Esophagus squamous epithelium (tissue), 4 donors: ENCODE data around the gene FXYD6.

Experiments used
- POLR2A ChIP-seq, 4 donors: fragments of 450-650 bp; IDR thresholded peaks; one replicate each; pipeline ENCODE4 v1.6.1; 2017; ENCODE audit warnings: antibody characterized with exemption in 4 of 4, mild to moderate bottlenecking in 4 of 4, moderate library complexity in 3 of 4
- TF ChIP-seq, protein P1 (sequence below), 6 experiments: fragments of 450-650 bp in 4 of 6; fragments of 200-600 bp in 2 of 6; sonication (generic) in 2 of 6; IDR thresholded peaks; one replicate each; pipeline ENCODE4 v1.5.1; 2016 to 2019; ENCODE audit warnings: antibody characterized with exemption in 6 of 6, mild to moderate bottlenecking in 4 of 6, moderate library complexity in 4 of 6

DNA sequence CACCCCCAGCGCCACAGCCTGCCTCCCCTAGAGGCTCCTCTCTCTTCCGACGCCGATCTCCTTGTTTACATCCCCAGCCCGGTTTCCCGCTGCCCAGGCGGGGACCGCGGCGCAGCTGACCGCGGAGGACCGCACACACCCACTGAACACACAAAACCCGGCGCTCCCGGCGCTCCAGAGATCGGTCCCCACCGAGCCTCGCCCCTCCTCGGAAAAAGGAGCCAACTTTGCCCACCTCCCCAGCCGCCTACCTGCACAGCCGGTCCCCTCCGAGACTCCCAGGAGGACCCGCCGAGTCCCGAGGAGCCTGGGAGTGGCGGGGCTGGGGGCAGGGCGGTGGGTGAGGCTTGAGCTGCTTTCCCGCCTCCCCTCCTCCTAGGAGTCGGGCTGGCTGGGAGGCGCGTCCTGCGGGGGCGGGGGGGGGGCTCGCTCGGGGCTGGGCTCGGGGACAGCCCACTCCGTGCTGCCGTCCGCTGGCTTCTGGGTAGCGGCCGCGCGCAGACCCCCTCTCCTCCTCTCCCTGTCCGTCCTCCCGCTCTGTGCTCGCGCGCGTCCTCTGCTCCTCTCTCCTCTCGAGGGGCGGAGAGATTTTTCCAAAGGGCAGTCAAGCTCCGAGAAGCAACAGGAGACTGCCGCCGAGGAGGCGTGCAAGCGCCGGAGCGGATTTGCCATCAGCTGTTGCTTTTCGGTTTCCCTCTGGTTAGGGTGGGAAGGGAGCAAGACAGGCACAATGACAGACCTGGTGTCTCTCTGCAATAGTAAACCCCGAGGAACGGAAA, at the start of gene FXYD6:
- TF ChIP-seq, protein P1, sequence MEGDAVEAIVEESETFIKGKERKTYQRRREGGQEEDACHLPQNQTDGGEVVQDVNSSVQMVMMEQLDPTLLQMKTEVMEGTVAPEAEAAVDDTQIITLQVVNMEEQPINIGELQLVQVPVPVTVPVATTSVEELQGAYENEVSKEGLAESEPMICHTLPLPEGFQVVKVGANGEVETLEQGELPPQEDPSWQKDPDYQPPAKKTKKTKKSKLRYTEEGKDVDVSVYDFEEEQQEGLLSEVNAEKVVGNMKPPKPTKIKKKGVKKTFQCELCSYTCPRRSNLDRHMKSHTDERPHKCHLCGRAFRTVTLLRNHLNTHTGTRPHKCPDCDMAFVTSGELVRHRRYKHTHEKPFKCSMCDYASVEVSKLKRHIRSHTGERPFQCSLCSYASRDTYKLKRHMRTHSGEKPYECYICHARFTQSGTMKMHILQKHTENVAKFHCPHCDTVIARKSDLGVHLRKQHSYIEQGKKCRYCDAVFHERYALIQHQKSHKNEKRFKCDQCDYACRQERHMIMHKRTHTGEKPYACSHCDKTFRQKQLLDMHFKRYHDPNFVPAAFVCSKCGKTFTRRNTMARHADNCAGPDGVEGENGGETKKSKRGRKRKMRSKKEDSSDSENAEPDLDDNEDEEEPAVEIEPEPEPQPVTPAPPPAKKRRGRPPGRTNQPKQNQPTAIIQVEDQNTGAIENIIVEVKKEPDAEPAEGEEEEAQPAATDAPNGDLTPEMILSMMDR (IDR thresholded peaks at IDR 0.05), result no peak
- TF ChIP-seq POLR2A (IDR thresholded peaks at IDR 0.05), result no peak
